HG03039 (cell line): ENCODE measurements around the gene CAMKMT.
A peak's percentile ranks its signal among the peaks of the same experiment; 100 is the strongest.

Experiments used
- ATAC-seq: cut with Tn5 transposase; IDR thresholded peaks from one replicate; pipeline ENCODE4 v1.9.1; 2021; ENCODE audit warnings: mild to moderate bottlenecking, moderate library complexity; ENCODE audit not compliant: unreplicated experiment

Gene CAMKMT

GRCh38 chr2:44443517-44443916 lies 81.8 kb downstream of the CAMKMT start:
- ATAC-seq, result no peak

- no peak for ATAC-seq
Measured at GRCh38 chr2:44444881-44445280, 83.1 kb downstream of the CAMKMT start.

GRCh38 chr2:44448860-44449527 lies 87.2 kb downstream of the CAMKMT start:
- ATAC-seq, result no peak

- no peak for ATAC-seq
Measured at GRCh38 chr2:44450082-44450481, 88.3 kb downstream of the CAMKMT start.

GRCh38 chr2:44450806-44451205 lies 89.1 kb downstream of the CAMKMT start:
- ATAC-seq, result no peak

GRCh38 chr2:44452069-44452583 lies 90.4 kb downstream of the CAMKMT start:
- no peak for ATAC-seq

- no peak for ATAC-seq
Measured at GRCh38 chr2:44453259-44453658, 91.5 kb downstream of the CAMKMT start.

GRCh38 chr2:44455877-44456276 lies 94.1 kb downstream of the CAMKMT start:
- ATAC-seq, result no peak

GRCh38 chr2:44456946-44457345 lies 95.2 kb downstream of the CAMKMT start:
- no peak for ATAC-seq

- no peak for ATAC-seq
Measured at GRCh38 chr2:44459739-44460138, 98.0 kb downstream of the CAMKMT start.

- no peak for ATAC-seq
Measured at GRCh38 chr2:44462934-44463849, 101.4 kb downstream of the CAMKMT start.

- no peak for ATAC-seq
Measured at GRCh38 chr2:44464437-44464836, 102.7 kb downstream of the CAMKMT start.

GRCh38 chr2:44470151-44470550 lies 108.4 kb downstream of the CAMKMT start:
- no peak for ATAC-seq

- no peak for ATAC-seq
Measured at GRCh38 chr2:44477657-44478414, 116.1 kb downstream of the CAMKMT start.

GRCh38 chr2:44479127-44479887 lies 117.6 kb downstream of the CAMKMT start:
- ATAC-seq, result peak; percentile 88

GRCh38 chr2:44480068-44480467 lies 118.3 kb downstream of the CAMKMT start:
- no peak for ATAC-seq

- ATAC-seq, result no peak
Measured at GRCh38 chr2:44487052-44487451, 125.3 kb downstream of the CAMKMT start.

- no peak for ATAC-seq
Measured at GRCh38 chr2:44490726-44491125, 129.0 kb downstream of the CAMKMT start.

GRCh38 chr2:44494006-44494405 lies 132.3 kb downstream of the CAMKMT start:
- ATAC-seq, result no peak

GRCh38 chr2:44495035-44495434 lies 133.3 kb downstream of the CAMKMT start:
- no peak for ATAC-seq
